Fibroblast of villous mesenchyme (primary cell): ENCODE data around the gene DDX52. TPM values are rescaled to one million over a fixed set of nuclear protein-coding genes. Genes with fewer than 3 reads are reported as not detected.
A peak's percentile ranks its signal among the peaks of the same experiment; 100 is the strongest.

Experiments
- DNase-seq: peaks from one replicate; pipeline ENCODE4 v3.0.0-alpha.2; 2010; ENCODE audit warnings: low read depth
- H3K4me3 ChIP-seq: 2 replicates; pipeline ENCODE4 v1.5.1; 2011; ENCODE audit warnings: low read depth, mild to moderate bottlenecking, low read length
- total RNA-seq: library from RNA; depleted of rRNA; stranded (reverse); fragments of >200 nt; gene quantifications from 2 replicates; pipeline ENCODE4 v1.2.3, GENCODE V29; 2012
- TF ChIP-seq, protein P1 (sequence below): IDR thresholded peaks from 2 replicates; pipeline ENCODE4 v1.5.1; 2012; ENCODE audit warnings: low read depth, mild to moderate bottlenecking, low read length; ENCODE audit not compliant: insufficient read depth

The DDX52 gene
- total RNA-seq, 1 donor, result 40.2 TPM

DNA sequence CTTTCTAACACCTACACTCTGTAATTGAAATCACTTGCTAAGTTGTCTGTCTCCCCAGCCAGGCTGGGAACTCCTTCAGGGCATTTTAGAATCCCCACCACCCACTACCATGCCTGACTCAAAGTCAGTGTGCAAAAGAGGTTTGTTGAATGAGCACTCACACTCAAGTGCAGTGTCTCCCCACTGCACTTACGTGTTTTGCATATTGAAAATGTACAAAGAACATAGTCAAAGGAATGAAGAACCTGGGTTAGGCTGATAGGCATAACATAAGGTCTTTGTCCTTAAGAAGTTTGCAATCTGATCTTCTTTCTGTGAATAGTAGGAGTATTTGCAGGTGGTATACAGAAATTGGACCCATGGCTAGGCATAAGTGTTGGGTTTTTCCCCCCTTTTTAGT is 33.8 kb upstream of the DDX52 start:
- no peak for DNase-seq
- H3K4me3 ChIP-seq, result no peak overlapping the region
- TF ChIP-seq, protein P1, sequence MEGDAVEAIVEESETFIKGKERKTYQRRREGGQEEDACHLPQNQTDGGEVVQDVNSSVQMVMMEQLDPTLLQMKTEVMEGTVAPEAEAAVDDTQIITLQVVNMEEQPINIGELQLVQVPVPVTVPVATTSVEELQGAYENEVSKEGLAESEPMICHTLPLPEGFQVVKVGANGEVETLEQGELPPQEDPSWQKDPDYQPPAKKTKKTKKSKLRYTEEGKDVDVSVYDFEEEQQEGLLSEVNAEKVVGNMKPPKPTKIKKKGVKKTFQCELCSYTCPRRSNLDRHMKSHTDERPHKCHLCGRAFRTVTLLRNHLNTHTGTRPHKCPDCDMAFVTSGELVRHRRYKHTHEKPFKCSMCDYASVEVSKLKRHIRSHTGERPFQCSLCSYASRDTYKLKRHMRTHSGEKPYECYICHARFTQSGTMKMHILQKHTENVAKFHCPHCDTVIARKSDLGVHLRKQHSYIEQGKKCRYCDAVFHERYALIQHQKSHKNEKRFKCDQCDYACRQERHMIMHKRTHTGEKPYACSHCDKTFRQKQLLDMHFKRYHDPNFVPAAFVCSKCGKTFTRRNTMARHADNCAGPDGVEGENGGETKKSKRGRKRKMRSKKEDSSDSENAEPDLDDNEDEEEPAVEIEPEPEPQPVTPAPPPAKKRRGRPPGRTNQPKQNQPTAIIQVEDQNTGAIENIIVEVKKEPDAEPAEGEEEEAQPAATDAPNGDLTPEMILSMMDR, result no peak

DNA sequence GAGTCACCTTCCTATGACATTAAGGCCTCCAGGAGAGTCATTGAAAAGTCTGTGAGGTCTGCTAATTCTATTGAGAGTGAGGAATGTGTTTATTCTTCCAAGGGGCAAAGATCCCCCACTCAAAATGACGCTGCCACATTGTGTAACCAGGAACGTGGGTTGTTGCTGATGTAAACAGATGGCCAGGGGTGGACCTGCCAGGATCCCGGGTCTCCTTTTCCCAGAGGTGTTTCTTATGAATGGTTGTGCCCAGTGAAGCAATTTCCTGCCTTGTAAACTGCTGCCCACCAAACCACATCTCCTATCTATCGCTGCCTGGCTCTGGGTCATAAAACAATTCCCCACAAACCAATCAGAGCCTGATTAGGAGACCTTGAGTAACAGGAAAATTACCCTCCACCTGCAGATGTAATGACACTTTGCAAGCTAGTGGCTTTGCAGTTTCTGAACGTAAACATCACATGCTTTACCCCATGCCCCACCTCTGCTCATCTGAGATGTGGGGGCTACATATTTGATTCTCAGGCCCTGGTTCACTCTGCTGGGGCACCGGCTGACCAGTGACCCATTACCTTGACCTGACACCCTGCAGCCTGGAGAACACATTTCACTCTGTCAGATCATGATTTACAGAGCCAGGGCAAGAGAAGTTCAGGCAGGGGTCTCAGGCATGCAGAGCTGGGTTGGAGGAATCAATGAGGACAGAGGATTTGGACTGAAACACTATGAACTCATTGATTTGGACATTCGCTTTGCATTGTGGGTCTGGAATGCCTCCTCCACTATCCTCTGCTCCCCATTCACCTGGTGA is 33.1 kb upstream of the DDX52 start:
- peak; percentile 81 for DNase-seq
- TF ChIP-seq, protein P1, result no peak

DNA sequence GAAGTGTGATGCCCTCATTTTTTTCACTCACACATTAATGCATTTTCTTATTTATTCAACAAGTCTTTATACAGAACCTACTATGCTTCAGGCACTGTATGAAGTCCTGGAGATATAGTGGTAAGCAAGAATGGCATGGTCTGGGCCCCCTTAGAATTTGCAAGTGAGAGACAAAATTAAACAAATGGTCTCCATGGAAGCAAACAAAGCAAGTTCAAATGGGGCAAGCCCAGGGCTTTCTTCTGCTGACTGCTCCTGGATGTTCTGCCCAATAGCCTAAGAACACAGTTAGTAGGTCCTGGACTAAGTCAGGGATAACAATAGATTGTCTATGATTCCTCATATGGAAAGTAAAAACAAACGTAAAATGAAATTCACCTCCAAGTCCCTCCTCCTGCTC is 31.3 kb upstream of the DDX52 start:
- no peak for DNase-seq
- TF ChIP-seq, protein P1, result no peak
- no peak overlapping the region for H3K4me3 ChIP-seq

More for the DNA sequence above, 33.1 kb upstream of the DDX52 start:
- H3K4me3 ChIP-seq, result no peak overlapping the region

DNA sequence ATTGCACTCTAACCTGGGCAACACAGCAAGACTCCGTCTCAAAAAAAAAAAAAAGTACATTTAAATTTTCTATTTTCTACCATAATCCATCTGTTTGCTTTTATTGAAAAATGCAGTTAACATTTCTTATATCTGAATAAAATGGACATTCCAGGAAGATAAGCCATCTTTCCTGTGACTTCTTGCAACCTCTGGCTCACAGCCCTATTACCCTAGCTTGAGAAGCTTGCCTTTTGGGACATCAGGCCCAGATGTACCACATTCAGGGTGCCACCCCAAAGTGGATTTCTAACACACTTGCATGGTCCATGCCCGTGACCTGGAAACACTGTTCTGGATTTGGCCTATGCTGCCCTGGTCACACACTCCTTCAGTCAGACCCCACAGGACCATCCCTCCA is 30.1 kb upstream of the DDX52 start:
- TF ChIP-seq, protein P1, result no peak
- no peak for DNase-seq

DNA sequence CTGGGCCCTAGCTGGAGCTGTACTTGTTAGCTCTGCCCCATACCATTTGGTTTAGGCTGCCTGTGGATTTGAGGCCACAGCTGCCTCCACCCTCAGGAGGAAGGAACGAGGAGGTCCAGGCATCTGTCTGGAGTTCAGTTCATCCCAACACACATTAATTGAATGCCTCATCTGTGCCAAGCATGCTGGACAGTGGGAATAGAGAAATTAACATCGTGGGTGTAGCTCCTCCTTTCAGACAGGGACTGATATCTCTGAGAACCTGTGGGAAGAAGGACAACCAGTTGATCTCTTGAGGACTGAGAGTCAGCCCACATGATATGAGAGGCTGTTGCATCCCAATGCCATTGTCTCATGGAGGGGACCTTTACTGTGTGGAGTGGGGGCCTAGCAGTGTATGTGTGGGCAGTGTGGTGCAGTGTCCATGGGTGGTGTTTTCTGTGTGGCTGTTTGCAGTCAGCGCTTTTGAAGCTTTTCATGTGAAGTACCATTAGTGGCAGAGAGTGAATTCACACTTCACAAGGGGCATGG is 29.4 kb upstream of the DDX52 start:
- TF ChIP-seq, protein P1, result no peak
- DNase-seq, result no peak
- no peak overlapping the region for H3K4me3 ChIP-seq

More for the DNA sequence above, 30.1 kb upstream of the DDX52 start:
- H3K4me3 ChIP-seq, result no peak overlapping the region

DNA sequence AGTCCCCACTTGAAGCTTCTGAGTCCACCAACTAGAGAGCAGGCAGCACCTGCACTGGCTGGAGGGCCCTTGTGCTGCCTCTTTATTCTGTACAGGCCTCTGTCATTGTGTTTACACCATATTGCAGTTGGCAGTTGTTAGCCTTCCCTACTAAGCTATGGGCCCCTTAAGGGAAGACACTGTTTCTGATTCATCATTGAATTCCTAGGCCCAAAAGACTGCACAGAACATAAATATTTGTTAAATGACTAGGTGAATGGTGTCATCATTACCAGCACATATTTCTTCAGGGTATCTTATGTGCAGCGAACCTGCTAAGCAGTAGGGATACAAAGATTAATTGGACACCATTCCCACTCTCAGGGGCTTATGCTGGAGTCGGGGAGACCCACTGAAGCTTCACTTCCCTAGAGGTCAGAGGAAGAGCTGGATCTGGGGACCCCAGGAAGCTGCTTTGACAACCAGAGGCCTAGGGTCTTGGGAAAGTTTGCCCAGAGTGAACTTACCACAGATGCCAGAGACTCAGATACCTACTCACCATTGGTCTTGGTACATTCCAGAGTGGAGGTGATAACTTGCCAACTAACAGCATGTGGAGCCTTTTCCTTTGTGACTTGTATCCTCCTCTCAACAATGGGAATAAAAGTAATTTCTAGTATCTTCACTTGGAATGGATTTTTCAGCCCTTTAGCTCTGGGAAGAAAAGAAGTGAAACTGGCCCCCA is 28.7 kb upstream of the DDX52 start:
- peak; percentile 79 for DNase-seq
- H3K4me3 ChIP-seq, result no peak overlapping the region
- TF ChIP-seq, protein P1, result no peak
